ENCODE results near the gene MPDZ.
A peak's percentile ranks its signal among the peaks of the same experiment; 100 is the strongest.

MPDZ gene

GRCh38 chr9:13279284-13280141, at the start of gene MPDZ:
TSS of gene MPDZ (minus strand) at chr9:13279692. CDS start at chr9:13250315, 29,377 bp downstream.
- peak; percentile 8 for DNase-seq (ENCODE audit: low spot score)

GRCh38 chr9:13324988-13325387, 45.5 kb upstream of the MPDZ start:
- no peak for DNase-seq (ENCODE audit: low spot score)

GRCh38 chr9:13322828-13323550, 43.5 kb upstream of the MPDZ start:
- no peak for DNase-seq (ENCODE audit: low spot score)

GRCh38 chr9:13318027-13318426, 38.5 kb upstream of the MPDZ start:
- DNase-seq (ENCODE audit: low spot score), result no peak

GRCh38 chr9:13296972-13297371, 17.5 kb upstream of the MPDZ start:
- DNase-seq (ENCODE audit: low spot score), result no peak

GRCh38 chr9:13295556-13295955, 16.1 kb upstream of the MPDZ start:
- no peak for DNase-seq (ENCODE audit: low spot score)

GRCh38 chr9:13292782-13293181, 13.3 kb upstream of the MPDZ start:
- DNase-seq (ENCODE audit: low spot score), result no peak

- DNase-seq (ENCODE audit: low spot score), result no peak
Measured at GRCh38 chr9:13292158-13292557, 12.7 kb upstream of the MPDZ start.

GRCh38 chr9:13291718-13292117, 12.2 kb upstream of the MPDZ start:
- DNase-seq (ENCODE audit: low spot score), result no peak

GRCh38 chr9:13284011-13284410, 4.5 kb upstream of the MPDZ start:
- no peak for DNase-seq (ENCODE audit: low spot score)

GRCh38 chr9:13282998-13283397, 3.5 kb upstream of the MPDZ start:
- DNase-seq (ENCODE audit: low spot score), result no peak

- no peak for DNase-seq (ENCODE audit: low spot score)
Measured at GRCh38 chr9:13281356-13282016, 2.0 kb upstream of the MPDZ start.

- no peak for DNase-seq (ENCODE audit: low spot score)
Measured at GRCh38 chr9:13278368-13279246, 885 bp downstream of the MPDZ start.

GRCh38 chr9:13278023-13278367, 1.5 kb downstream of the MPDZ start:
- DNase-seq (ENCODE audit: low spot score), result no peak

- DNase-seq (ENCODE audit: low spot score), result no peak
Measured at GRCh38 chr9:13274886-13275641, 4.4 kb downstream of the MPDZ start.

GRCh38 chr9:13270734-13271133, 8.8 kb downstream of the MPDZ start:
- DNase-seq (ENCODE audit: low spot score), result no peak

GRCh38 chr9:13269589-13270452, 9.7 kb downstream of the MPDZ start:
- DNase-seq (ENCODE audit: low spot score), result no peak

GRCh38 chr9:13268469-13268868, 11.0 kb downstream of the MPDZ start:
- no peak for DNase-seq (ENCODE audit: low spot score)

GRCh38 chr9:13267743-13268142, 11.7 kb downstream of the MPDZ start:
- DNase-seq (ENCODE audit: low spot score), result no peak

GRCh38 chr9:13266167-13266566, 13.3 kb downstream of the MPDZ start:
- DNase-seq (ENCODE audit: low spot score), result no peak
